Measurements from ENCODE around the gene SDR42E1. TPM values are rescaled to one million over a fixed set of nuclear protein-coding genes. Genes with fewer than 3 reads are reported as not detected.
"Not testable (repeated sequence)": the region's sequence is repeated elsewhere in the genome, so short reads cannot be mapped to it uniquely, and the experiment has no call there.

SDR42E1 gene
- total RNA-seq, 1 donor from 2014 or later, result 1.9 TPM

DNA sequence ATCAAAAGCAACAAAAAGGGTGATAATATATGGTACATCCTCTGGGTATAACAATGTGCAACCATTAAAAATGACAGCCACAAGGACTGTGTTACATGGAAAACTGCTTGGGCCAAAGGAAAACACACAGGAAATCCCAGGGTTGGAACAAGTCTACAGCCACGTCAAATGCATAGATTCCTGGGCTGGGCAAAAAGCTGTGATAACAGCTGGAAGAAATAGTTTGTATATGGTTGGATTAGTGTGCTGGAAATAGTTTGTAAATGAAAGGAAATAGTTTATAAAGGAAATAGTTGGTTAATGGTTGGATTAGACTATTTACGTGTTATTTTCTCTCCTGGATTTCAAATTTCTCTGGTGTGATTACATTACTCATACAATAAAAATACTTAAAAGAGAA is 26.4 kb upstream of the SDR42E1 start:
- peak; percentile 68 for DNase-seq (ENCODE audit: low spot score)

DNA sequence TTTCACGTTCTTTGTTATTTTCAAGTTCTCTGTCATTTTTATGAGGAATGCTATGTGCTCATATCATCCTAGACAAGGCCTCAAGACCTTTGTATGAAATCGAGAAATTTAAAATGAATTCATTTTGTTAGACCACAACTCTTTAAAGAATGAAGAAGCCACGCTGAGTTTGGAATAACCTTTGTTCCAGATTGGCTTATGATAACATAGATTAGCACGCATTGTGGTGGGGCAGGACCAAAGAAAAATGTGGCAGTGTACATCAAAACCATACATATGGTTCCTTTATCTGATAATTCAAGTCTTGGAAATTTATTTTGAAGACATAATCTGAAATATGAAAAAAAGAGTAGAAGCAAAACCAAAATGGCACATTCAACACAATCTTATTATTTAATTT is 26.0 kb upstream of the SDR42E1 start:
- DNase-seq (ENCODE audit: low spot score), result no peak

DNA sequence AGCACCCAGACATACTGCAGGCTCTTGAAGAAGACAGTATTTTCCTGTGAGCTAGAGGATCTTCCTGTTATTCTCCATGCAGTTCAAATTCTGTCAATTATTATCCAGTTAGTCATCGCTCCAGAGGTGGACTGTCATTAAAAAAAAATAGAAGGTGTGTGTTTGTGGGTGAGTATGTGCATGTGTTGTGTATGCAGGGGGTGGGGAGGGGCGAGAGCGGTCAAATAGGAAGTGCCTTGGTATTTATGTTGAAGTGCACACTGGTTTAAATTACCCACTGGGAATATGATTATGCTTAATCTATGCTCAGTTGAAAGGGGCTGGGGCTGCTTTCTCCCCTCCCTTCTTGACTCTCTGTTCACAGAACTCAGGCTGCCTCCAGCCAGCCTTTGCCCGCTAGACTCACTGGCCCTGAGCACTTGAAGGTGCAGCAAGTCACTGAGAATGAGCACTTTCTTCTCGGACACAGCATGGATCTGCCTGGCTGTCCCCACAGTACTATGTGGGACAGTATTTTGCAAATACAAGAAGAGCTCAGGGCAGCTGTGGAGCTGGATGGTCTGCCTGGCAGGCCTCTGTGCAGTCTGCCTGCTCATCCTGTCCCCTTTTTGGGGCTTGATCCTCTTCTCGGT is 23.8 kb upstream of the SDR42E1 start, which contains the start of gene HSD17B2:
Gene HSD17B2, plus strand, starts transcription at position 273 of the 632 bp plus-strand sequence. Its CDS starts 172 bp downstream, at position 445.
- no peak for DNase-seq (ENCODE audit: low spot score)

DNA sequence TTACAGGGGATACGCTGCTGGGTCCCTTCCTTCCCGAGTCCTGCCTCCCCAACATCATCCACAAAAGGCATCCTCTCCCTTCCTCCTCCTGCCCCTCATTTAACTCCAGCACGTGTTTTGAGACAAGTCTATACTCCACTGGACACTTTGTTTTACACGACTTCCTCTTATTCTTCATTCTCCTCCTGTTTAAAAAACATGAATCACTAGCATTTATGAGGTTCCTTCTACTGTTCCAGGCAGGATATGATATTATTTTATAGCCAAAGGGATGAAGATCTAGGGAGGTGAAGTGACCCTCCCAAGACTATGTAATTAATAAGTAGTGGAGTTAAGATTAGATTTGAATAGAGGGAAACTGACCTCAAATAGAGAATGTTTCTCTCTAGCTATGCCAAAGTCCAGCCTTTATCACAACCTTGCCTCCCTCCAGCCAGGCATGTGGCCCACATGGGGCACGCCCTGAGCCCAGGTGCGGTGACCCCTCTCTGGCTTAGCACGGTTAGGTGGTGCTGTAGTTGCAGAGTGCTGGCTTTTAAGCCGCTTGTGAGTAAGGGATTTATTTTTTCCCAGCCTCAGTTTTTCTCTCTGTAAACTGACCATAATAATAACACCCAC is 22.5 kb upstream of the SDR42E1 start:
- DNase-seq (ENCODE audit: low spot score), result no peak

DNA sequence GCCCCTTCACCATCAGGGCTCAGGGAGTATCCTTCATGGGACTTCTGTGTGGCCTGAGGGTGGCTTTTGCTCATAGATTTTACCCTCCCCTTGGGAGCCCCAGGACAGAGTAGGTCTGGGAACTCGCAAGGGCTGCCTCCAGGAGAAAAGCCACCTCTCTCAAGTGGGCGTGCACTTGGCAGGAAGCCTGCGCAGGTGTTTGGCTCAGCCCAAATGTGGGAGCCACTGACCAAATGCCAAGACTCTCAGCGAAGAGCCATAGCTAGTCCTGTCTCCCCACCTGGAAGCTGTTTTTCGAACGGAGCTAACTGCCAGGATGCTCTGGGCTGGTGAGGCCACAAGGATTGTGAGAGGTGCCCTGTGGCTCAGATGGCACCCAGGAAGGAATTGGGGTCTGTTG is 21.7 kb upstream of the SDR42E1 start:
- no peak for DNase-seq (ENCODE audit: low spot score)

DNA sequence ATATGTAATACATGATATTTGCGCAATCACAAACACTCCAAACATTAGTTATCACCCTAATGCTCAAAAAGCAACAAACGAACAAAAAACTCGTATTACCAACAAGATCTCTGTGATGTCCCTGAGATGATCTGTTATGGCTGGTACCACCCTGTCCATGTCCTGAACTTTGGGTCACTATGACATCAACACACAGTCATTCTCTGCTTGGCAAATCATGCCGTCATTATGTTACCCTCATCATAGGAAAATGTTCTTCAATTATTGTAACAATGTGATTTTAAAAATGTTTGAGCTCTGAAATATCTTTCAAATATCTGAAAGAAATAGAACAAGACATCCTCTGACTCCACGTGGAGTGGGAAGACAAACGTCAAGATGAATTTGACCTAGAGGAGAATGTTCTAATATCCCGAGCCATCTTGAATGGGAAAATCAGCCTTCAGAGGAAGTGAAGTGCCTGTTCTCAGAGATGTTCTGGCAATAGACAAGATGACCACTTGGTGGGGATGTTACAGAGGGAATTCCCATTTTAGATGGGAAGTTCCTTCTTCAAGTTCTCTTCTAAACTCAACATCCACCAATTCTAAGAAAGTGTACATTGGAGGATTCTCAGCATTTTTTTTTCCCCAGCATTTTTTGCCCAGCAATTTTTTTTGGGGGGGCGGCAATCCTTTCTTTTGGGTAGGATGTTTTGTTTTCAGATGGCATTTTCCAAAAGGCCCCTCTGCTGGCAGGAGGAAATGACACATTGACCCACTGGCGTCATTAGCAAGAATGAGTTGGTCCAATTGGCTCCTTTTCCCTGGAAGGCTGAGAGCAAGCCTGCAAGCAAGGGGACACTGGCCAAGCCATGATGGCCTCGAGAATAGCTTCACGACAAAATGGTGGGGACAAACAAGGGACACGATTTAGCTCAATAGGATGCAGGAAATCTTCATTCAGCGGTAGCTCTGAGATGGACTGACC is 20.1 kb upstream of the SDR42E1 start:
- DNase-seq (ENCODE audit: low spot score), result peak; percentile 79

DNA sequence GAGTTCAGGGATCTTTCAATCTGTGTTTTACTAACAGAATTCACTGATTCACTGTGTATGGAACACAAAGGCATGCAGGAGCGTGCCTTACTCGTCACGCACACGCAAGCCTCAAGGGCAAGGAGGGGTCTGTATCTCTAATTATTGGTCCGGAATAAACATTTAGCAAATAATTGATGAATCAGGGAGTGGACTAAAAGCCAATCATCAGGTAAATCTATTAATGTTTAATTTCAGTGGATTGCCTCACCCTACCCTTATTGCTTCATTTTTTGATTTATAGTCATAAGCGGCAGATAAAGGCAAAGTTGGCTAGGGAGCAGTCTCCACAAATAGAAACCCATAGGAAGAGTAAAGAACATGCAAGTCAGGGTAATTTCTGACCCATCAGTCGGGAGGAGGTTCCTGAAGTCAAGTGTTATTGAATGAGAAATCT is 16.4 kb upstream of the SDR42E1 start:
- DNase-seq (ENCODE audit: low spot score), result no peak

DNA sequence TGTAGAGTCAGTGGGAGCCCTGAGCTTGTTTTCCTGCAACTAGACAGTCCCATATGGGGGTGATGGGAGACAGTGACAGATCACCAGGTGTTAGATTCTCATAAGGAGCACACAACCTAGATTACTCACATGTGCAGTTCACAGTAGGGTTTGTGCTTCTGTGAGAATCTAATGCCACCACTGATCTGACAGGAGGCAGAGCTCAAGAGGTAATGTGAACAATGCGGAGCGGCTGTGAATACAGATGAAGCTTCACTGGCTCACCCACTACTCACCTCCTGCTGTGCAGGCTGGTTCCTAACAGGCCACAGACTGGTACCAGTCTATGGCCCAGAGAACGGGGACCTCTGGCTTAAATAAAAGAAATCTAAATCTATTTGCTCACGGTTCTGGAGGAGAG is 13.6 kb upstream of the SDR42E1 start:
- no peak for DNase-seq (ENCODE audit: low spot score)

DNA sequence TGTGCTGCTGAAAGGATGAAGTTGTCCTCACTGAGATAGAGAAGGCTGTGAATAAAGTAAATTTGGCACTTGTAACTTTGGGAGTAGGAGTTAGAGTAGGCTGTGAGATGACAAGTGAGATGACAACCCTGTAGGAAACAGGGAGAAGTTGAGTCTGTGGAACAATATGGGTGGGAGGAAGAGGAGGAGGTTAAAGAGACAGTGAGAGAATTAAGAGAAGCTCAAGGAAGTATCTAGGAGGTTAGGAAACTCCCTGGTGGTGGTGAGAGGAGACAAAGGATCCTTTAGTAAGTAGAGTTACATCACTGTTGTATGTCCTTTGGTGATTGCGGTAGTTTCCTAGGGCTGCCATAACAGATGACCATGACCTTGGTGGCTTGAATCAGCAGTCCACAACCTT is 13.0 kb upstream of the SDR42E1 start:
- DNase-seq (ENCODE audit: low spot score), result no peak

DNA sequence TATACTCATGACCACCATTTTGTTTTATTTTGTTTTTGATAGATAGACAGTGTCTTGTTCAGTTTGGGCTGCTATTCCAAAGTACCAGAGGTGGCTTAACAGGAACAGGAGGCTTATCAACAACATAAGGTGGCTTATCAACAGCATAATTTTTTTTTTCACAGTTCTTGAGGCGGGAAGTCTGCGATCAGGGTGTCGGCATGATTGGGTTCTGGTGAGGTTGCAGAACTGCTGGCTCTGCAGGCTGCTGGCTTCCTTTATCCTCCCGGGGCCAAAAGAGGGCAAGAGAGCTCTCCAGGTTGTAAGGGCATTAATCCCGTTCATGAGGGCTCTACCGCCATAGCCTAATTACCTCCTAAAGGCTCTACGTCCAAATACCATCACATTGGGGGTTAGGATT is 11.9 kb upstream of the SDR42E1 start:
- no peak for DNase-seq (ENCODE audit: low spot score)

DNA sequence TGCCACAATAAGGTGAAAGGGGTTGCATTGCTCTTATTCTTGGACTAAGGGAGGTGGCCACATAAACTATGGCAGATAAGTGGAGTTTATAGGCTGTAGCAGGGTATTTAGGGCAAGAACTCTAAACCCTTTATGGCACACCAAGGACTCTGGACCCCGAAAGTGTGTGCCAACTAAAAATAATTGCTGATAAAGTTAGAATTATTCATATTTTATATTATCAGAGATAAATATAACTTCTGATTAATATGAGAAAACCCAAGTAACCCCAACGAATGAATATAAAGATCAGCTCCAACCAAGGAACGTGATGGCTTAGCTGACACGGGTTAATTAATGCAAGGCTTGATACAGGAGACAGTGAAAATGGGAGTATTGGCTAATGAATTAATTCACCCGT is 8.8 kb upstream of the SDR42E1 start:
- no peak for DNase-seq (ENCODE audit: low spot score)

DNA sequence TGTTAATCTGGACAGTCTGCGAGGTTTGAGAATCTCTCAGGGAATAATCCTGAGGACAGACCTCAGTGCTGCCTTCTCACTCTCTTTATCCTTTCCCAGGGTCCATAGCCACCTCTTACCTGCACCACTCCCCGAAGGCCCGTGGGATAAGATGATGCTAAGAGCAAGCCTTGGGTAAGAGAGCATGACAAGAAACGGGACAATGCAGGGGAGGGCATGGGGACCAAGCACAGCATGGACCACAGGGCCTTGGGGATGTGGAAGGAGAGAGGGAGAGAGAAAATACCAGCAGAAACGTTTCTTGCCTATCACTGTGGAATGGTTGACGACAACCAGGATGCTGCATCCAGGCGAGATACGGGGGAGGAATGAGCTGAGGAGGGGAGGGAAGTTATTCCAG is 8.3 kb upstream of the SDR42E1 start:
- no peak for DNase-seq (ENCODE audit: low spot score)

DNA sequence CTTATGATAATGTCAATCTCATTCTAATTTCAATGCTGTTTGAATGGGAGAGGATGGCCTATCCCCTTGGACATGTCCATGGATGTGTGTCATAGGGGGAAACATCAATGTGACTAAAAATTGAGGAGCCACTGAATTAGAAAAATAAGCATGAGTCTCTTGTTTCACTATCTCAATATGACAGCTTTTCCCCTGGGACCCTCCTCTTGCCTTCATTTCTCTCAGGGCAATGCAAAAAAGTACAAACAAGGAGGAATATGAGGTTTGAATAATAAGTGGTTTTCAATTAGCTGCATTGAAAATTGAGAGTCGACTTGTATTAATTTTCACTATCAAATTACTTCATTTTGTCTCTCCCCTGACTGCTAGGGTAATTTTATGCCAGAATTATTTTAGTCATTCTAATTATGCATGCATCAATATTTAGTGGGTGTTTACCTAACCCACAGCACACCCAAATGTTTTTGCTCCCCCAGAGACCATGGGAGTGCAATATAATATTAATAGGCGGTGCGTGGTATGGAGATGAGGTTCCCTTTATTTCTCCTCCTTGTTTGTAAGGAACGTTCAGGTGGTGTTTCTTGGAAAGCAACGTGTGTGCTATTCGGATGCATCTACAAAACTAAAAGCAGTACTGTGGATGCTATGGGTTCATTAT is 6.8 kb upstream of the SDR42E1 start:
- no peak for DNase-seq (ENCODE audit: low spot score)

DNA sequence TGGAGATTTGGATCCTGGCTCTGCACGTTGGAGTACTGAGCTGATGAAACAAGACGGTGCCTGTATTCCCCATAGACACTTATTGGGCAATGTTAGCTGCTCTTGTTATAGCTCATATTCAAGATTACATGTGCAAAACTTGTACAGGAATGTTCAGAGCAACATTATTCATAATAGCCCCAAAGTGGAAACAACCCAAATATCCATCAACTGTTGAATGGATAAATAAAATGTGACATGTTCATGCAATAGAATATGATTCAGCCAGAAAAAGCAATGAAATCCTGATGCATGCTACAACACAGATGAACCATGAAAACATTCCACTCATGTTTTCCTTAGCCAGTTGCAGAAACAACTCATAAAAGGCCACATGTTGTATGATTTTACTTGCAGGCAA is 5.7 kb upstream of the SDR42E1 start:
- DNase-seq (ENCODE audit: low spot score), result no peak

DNA sequence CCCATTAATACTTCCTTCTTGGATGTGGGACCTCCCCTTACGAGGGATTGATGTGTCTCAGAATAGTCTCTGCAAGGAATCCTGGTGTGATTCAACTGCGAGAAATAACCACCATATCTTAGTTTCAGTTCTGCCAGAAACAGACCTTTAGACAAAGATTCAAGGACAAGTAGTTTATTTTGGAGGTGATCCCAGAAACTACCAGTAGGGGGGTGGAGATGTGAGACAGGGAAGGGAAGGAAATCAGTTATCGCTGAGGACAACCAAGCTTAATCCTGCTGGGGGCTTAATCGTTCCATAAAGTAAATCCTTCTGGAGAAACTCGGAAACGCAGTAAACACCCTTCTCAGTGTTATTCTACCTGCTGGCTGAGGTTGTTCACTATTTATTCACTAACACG is 5.0 kb upstream of the SDR42E1 start:
- DNase-seq (ENCODE audit: low spot score), result no peak

DNA sequence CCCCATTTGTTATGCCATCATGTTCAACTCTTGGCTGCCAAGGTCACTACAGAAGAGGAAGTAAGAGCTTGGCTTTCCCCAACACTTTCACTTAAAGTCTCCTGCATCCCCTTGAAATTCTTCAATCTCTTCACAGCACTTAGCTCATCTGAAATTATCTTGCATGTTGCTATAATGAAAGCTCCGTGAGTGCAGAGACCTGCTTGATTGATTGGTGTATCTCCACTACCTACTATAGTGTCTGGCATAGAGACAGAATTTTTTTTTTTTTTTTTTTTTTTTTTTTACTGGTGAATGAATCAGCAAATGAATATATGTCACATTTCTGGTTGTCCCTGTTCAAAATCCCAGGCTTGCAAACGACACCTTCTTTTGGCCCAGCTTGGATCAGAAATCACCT is 1.9 kb upstream of the SDR42E1 start:
- DNase-seq (ENCODE audit: low spot score), result no peak

DNA sequence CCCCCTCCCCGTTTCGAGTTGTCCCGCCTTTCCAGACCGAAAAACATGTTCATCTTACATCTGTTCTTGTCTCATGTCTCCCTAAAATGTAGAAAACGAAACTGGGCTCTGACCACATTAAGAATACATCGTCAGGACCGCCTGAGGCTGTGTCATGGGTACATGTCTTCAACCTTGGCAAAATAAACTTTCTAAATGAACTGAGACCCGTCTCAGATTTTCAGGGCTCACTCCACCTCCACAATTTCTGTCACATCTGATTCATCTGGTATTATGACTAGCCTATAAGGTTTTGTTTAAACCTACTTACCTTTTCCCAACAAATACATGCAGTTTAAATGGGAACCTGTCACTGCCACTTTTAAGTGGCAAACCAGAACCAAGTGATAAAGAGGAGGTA is 621 bp downstream of the SDR42E1 start:
- no peak for DNase-seq (ENCODE audit: low spot score)

DNA sequence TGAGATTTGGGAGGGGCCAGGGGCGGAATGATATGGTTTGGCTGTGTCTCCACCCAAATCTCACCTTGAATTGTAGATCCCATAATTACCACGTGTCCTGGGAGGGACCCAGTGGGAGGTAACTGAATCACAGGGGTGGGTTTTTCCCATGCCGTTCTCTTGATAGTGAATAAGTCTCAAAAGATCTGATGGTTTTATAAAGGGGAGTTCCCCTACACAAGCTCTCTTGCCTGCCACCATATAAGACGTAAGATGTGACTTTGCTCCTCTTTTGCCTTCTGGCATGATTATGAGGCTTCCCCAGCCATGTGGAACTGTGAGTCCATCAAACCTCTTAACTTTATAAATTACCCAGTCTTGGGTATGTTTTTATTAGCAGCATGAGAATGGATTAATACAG is 1.5 kb downstream of the SDR42E1 start:
- DNase-seq (ENCODE audit: low spot score), result not testable (repeated sequence)

DNA sequence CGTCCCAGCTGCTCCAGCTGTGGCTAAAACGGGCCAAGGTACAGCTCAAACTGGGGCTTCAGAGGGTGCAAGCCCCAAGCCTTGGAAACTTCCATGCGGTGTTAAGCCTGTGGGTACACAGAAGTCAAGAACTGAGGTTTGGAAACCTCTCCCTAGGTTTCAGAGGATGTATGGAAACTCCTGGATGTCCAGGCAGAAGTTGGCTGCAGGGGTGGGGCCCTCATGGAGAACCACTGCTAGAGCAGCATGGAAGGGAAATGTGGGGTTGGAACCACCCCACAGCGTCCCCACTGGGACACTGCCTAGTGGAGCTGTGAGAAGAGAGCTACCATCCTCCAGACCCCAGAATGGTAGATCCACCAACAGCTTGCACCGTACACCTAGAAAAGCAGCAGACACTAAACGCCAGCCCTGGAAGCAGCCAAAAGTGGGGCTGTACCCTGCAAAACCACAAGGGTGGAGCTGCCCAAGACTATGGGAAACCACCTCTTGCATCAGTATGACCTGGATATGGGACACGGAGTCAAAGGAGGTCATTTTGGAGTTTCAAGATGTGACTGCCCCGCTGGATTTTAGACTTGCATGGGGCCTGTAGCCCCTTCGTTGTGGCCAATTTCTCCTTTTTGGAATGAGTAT is 2.2 kb downstream of the SDR42E1 start:
- DNase-seq (ENCODE audit: low spot score), result no peak

DNA sequence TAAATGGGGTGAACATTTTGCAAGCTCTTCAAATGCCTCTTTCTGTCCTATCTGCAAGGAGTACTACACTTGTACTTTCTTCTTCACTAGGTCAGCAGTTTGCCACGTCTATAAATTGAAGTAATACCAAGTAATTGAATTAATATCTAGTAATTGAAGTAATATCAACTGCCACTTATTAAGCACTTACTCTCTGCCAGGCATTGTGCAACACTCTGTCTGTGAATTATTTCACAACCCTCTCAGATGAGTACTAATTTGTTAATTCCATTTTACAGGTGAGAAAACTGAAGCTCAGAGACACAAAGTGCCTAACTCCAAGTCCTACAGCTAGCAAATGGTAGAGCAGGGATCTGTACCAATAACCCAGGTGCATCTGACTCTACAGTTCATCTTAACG is 4.1 kb downstream of the SDR42E1 start:
- DNase-seq (ENCODE audit: low spot score), result no peak

DNA sequence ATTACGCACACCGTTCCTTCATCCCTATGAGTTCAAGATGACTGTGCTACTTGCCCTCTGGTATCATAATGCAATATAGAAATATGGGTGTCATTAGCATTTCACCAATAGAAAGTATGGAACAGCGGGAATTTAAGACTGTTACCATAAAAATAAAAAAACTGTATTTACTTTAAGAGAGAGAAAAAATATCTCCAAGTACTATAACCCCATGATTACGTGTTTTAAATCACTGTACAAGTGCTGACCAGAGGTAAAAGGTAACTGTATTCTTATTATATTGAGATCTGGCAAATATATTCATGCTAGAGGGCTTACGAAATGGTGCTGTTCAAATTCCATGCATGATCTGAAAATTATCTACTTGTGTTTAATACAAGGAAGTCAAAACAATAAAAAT is 5.2 kb downstream of the SDR42E1 start:
- no peak for DNase-seq (ENCODE audit: low spot score)

All from umbilical cord (tissue), 2 donors.